Neural cell (in vitro differentiated cells): ENCODE results near the gene TACC3. TPM values are rescaled to one million over a fixed set of nuclear protein-coding genes. Genes with fewer than 3 reads are reported as not detected.

Experiments used
- H2AFZ ChIP-seq: fragments of 200-600, 300-800 bp; sonication (generic), shearing (Covaris generic); 2 replicates; pipeline ENCODE4 v1.6.0; 2014; ENCODE audit warnings: low read depth, mild to moderate bottlenecking, antibody characterized with exemption, low read length, moderate library complexity
- H3F3A ChIP-seq: fragments of 200-600 bp; shearing (Covaris generic); 2 replicates; pipeline ENCODE4 v1.6.1; 2016; ENCODE audit warnings: mild to moderate bottlenecking, moderate library complexity, mixed read lengths, antibody characterized with exemption, low read length; ENCODE audit not compliant: insufficient read depth, poor library complexity, severe bottlenecking
- H3K27ac ChIP-seq: fragments of 200-600, 300-800 bp; sonication (generic), shearing (Covaris generic); 2 replicates; pipeline ENCODE4 v1.5.1; 2014; ENCODE audit warnings: mild to moderate bottlenecking, low read length, moderate library complexity
- H3K27me3 ChIP-seq: fragments of 300-800, 200-600 bp; sonication (generic), shearing (Covaris generic); 2 replicates; pipeline ENCODE4 v1.6.0; 2014; ENCODE audit warnings: mild to moderate bottlenecking, low read depth, low read length, moderate library complexity; ENCODE audit not compliant: insufficient read depth
- H3K36me3 ChIP-seq: fragments of 300-800, 200-600 bp; sonication (generic), shearing (Covaris generic); 2 replicates; pipeline ENCODE4 v1.5.1; 2014; ENCODE audit warnings: mild to moderate bottlenecking, antibody characterized with exemption, low read length, moderate library complexity; ENCODE audit not compliant: insufficient read depth
- H3K4me2 ChIP-seq: fragments of 300-800, 200-600 bp; sonication (generic), shearing (Covaris generic); 2 replicates; pipeline ENCODE4 v1.6.0; 2014; ENCODE audit warnings: mild to moderate bottlenecking, low read length
- H3K4me3 ChIP-seq: fragments of 300-800, 200-600 bp; sonication (generic), shearing (Covaris generic); 2 replicates; pipeline ENCODE4 v1.5.1; 2014; ENCODE audit warnings: mild to moderate bottlenecking, low read length, moderate library complexity
- H3K79me2 ChIP-seq: fragments of 200-600 bp; shearing (Covaris generic); replicated peaks from 2 replicates; pipeline ENCODE4 v1.6.0; 2014; ENCODE audit warnings: mild to moderate bottlenecking, low read length, moderate library complexity; ENCODE audit not compliant: insufficient read depth
- H3K9ac ChIP-seq: fragments of 300-800, 200-600 bp; sonication (generic), shearing (Covaris generic); 2 replicates; pipeline ENCODE4 v1.6.1; 2016; ENCODE audit warnings: mild to moderate bottlenecking, low read length, mixed read lengths
- H3K9me2 ChIP-seq: fragments of 200-600 bp; shearing (Covaris generic); 2 replicates; pipeline ENCODE4 v1.6.1; 2016; ENCODE audit warnings: mild to moderate bottlenecking, low read length, mixed read lengths; ENCODE audit not compliant: insufficient read depth
- H3K9me3 ChIP-seq: fragments of 200-600, 300-800 bp; sonication (generic), shearing (Covaris generic); 2 replicates; pipeline ENCODE4 v1.6.1; 2016; ENCODE audit warnings: mild to moderate bottlenecking, mixed run types, low read length, moderate library complexity, mixed read lengths
- H4K20me1 ChIP-seq: fragments of 200-600 bp; shearing (Covaris generic); 2 replicates; pipeline ENCODE4 v1.6.1; 2016; ENCODE audit warnings: mild to moderate bottlenecking, mixed run types; ENCODE audit not compliant: insufficient read depth
- EP300 ChIP-seq: fragments of 450-650 bp; conservative IDR thresholded peaks from 2 replicates; pipeline ENCODE4 v1.6.1; 2014; ENCODE audit warnings: antibody characterized with exemption, mild to moderate bottlenecking, moderate library complexity; ENCODE audit not compliant: poor library complexity, severe bottlenecking
- EZH2 ChIP-seq: fragments of 200-600, 300-800 bp; shearing (Covaris generic), sonication (generic); IDR thresholded peaks from 2 replicates; pipeline ENCODE4 v1.6.1; 2014; ENCODE audit warnings: antibody characterized with exemption, low read length, borderline replicate concordance, mild to moderate bottlenecking; ENCODE audit not compliant: insufficient read depth, poor library complexity, severe bottlenecking
- MXI1 ChIP-seq: fragments of 450-650 bp; conservative IDR thresholded peaks from 2 replicates; pipeline ENCODE4 v1.6.1; 2014; ENCODE audit warnings: antibody characterized with exemption, mild to moderate bottlenecking; ENCODE audit not compliant: poor library complexity, severe bottlenecking
- POLR2AphosphoS5 ChIP-seq: IDR thresholded peaks from 2 replicates; pipeline ENCODE4 v1.6.1; 2012
- RAD21 ChIP-seq: fragments of 450-650 bp; conservative IDR thresholded peaks from 2 replicates; pipeline ENCODE4 v1.6.1; 2014; ENCODE audit warnings: antibody characterized with exemption, mild to moderate bottlenecking, moderate library complexity
- SMC3 ChIP-seq: fragments of 450-650 bp; conservative IDR thresholded peaks from 2 replicates; pipeline ENCODE4 v1.6.1; 2014; ENCODE audit warnings: antibody characterized with exemption, mild to moderate bottlenecking, moderate library complexity; ENCODE audit not compliant: poor library complexity
- TAF1 ChIP-seq: IDR thresholded peaks from 2 replicates; pipeline ENCODE4 v1.6.1; 2012; ENCODE audit warnings: low read depth
- polyA plus RNA-seq: library from polyadenylated mRNA; depleted of rRNA; stranded (reverse); fragments of >200 nt; gene quantifications from 2 replicates; pipeline ENCODE4 v1.2.3, GENCODE V29; 2014
- TF ChIP-seq, protein P1 (sequence below): fragments of 450-650 bp; IDR thresholded peaks from 2 replicates; pipeline ENCODE4 v1.5.1; 2014; ENCODE audit warnings: antibody characterized with exemption, mild to moderate bottlenecking, moderate library complexity; ENCODE audit not compliant: poor library complexity, severe bottlenecking
- TF ChIP-seq, protein P2 (sequence below): IDR thresholded peaks from 2 replicates; pipeline ENCODE4 v1.6.1; 2012; ENCODE audit warnings: borderline replicate concordance

TACC3 gene
- polyA plus RNA-seq, 1 donor from 2014 or later: 2.6 TPM

DNA sequence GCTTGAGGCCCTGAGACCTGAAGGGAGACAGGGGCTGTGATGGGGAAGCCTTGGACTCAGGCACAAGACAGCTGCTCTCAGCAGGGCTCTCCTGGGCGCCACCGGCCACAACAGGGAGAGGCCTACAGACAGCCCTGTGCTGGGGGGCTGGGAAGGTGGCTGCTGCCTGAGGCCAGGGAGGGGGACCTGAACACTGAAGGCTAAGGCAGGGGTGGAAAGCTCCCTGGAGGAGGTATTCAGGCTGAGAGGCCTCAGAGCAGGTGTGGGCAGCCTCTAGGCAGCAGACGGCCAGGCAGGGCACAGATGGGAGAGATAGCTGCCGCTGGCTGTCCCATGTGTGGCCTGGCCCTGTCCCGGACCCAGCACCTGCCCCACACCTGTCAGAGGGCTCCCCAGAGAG lies 33.0 kb downstream of the TACC3 start:
- Histone ChIP-seq H3K4me3 (no peak overlapping the region), H3K27ac (no peak overlapping the region), H3F3A (no peaks in the 10 kb centered on the region), H3K79me2 (no peaks in the 10 kb centered on the region), H3K9me3 (no peaks in the 10 kb centered on the region), H3K36me3 (no peaks in the 10 kb centered on the region), H4K20me1 (no peaks in the 10 kb centered on the region), H3K27me3 (no peaks in the 10 kb centered on the region), H3K4me2 (no peak overlapping the region), H3K9me2 (no peaks in the 10 kb centered on the region), H3K9ac (no peak overlapping the region), H2AFZ (no peak overlapping the region)
- TF ChIP-seq RAD21: no peak

DNA sequence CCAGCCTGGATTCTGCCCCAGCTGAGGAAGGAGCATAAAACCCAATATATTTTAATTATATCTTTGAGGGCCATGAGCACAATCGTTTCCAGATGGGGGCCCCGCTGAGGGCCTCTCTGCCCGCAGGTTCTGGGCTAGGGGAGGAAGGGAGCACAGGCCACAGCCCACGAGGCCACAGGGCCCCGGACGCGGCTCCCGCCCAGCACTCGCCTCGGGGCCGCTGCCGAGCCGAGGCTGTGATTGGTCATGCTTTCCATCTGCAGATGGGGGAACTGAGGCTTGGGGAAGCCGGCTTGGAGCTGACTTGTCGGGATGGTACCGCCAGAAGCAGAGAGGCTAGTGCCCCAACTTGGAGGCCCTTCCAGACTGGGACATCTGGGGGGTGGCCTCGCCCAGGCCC lies 34.0 kb downstream of the TACC3 start:
- no peak overlapping the region for H3K27ac ChIP-seq
- TF ChIP-seq EP300 (no peak), RAD21 (no peak), EZH2 (no peak), POLR2AphosphoS5 (no peak), TAF1 (no peak), SMC3 (no peak), MXI1 (no peak)
- TF ChIP-seq, protein P1, sequence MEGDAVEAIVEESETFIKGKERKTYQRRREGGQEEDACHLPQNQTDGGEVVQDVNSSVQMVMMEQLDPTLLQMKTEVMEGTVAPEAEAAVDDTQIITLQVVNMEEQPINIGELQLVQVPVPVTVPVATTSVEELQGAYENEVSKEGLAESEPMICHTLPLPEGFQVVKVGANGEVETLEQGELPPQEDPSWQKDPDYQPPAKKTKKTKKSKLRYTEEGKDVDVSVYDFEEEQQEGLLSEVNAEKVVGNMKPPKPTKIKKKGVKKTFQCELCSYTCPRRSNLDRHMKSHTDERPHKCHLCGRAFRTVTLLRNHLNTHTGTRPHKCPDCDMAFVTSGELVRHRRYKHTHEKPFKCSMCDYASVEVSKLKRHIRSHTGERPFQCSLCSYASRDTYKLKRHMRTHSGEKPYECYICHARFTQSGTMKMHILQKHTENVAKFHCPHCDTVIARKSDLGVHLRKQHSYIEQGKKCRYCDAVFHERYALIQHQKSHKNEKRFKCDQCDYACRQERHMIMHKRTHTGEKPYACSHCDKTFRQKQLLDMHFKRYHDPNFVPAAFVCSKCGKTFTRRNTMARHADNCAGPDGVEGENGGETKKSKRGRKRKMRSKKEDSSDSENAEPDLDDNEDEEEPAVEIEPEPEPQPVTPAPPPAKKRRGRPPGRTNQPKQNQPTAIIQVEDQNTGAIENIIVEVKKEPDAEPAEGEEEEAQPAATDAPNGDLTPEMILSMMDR: no peak
- TF ChIP-seq, protein P2, sequence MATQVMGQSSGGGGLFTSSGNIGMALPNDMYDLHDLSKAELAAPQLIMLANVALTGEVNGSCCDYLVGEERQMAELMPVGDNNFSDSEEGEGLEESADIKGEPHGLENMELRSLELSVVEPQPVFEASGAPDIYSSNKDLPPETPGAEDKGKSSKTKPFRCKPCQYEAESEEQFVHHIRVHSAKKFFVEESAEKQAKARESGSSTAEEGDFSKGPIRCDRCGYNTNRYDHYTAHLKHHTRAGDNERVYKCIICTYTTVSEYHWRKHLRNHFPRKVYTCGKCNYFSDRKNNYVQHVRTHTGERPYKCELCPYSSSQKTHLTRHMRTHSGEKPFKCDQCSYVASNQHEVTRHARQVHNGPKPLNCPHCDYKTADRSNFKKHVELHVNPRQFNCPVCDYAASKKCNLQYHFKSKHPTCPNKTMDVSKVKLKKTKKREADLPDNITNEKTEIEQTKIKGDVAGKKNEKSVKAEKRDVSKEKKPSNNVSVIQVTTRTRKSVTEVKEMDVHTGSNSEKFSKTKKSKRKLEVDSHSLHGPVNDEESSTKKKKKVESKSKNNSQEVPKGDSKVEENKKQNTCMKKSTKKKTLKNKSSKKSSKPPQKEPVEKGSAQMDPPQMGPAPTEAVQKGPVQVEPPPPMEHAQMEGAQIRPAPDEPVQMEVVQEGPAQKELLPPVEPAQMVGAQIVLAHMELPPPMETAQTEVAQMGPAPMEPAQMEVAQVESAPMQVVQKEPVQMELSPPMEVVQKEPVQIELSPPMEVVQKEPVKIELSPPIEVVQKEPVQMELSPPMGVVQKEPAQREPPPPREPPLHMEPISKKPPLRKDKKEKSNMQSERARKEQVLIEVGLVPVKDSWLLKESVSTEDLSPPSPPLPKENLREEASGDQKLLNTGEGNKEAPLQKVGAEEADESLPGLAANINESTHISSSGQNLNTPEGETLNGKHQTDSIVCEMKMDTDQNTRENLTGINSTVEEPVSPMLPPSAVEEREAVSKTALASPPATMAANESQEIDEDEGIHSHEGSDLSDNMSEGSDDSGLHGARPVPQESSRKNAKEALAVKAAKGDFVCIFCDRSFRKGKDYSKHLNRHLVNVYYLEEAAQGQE: no peak
- H3K36me3 ChIP-seq: no peaks in the 10 kb centered on the region
- H3F3A ChIP-seq: no peaks in the 10 kb centered on the region
- H3K9me3 ChIP-seq: no peaks in the 10 kb centered on the region
- H2AFZ ChIP-seq: no peak overlapping the region
- H3K27me3 ChIP-seq: no peaks in the 10 kb centered on the region
- no peak overlapping the region for H3K4me3 ChIP-seq
- no peaks in the 10 kb centered on the region for H4K20me1 ChIP-seq
- H3K79me2 ChIP-seq: no peaks in the 10 kb centered on the region
- no peak overlapping the region for H3K4me2 ChIP-seq
- H3K9ac ChIP-seq: no peak overlapping the region
- H3K9me2 ChIP-seq: no peaks in the 10 kb centered on the region

DNA sequence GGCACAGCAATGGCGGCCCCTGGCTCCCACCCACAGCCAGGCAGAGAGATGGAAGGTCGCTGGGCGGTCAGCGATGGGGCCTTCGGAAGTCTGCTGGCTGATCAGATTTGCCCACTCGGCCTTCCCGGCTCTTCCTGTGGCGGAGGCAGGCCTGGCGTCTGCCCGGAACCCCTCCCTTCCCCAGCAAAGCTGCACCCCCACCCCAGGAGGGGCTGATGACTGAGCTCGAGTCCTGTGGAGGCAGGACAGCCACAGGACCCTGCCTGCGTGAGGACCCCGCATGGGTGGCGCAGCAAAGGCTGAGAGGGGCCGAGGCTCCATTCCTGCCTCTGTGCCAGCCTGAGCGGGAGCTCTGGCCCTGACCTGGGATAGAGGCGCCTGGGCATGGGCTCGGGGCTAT lies 34.8 kb downstream of the TACC3 start:
- Histone ChIP-seq H3K4me3 (no peak overlapping the region), H3K9ac (no peak overlapping the region), H3K27me3 (no peaks in the 10 kb centered on the region), H2AFZ (no peak overlapping the region), H3K4me2 (no peak overlapping the region), H3K79me2 (no peaks in the 10 kb centered on the region), H3K36me3 (no peaks in the 10 kb centered on the region), H3K9me3 (no peaks in the 10 kb centered on the region), H4K20me1 (no peaks in the 10 kb centered on the region), H3F3A (no peaks in the 10 kb centered on the region), H3K9me2 (no peaks in the 10 kb centered on the region), H3K27ac (no peak overlapping the region)
- no peak for TF ChIP-seq MXI1
- TF ChIP-seq TAF1: no peak
- TF ChIP-seq, protein P2: no peak
- TF ChIP-seq POLR2AphosphoS5: no peak
- TF ChIP-seq EZH2: no peak
- no peak for TF ChIP-seq EP300
- no peak for TF ChIP-seq SMC3
- TF ChIP-seq, protein P1: no peak
- TF ChIP-seq RAD21: no peak
